ENCODE measurements around the gene MAPK1. TPM values are rescaled to one million over a fixed set of nuclear protein-coding genes. Genes with fewer than 3 reads are reported as not detected.

The MAPK1 gene
- total RNA-seq, 1 experiment from 2014 or later = 90.3 TPM

- Histone ChIP-seq H3K56ac (ENCODE audit: insufficient read length, low read depth, low read length) (no peak overlapping the region), H2BK20ac (ENCODE audit: low read depth, low read length, poor library complexity, severe bottlenecking) (no peak overlapping the region), H3K4me1 (ENCODE audit: insufficient read depth, low read length) (no peaks in the 10 kb centered on the region), H3T11ph (ENCODE audit: low read length) (no peak overlapping the region), H3K14ac (ENCODE audit: insufficient read depth, low read length) (no peak overlapping the region), H2BK15ac (ENCODE audit: low read depth, low read length) (no peak overlapping the region), H3K4me2 (ENCODE audit: insufficient read depth, insufficient read length, low read length) (no peak overlapping the region), H3K79me1 (ENCODE audit: insufficient read depth, low read depth, low read length, poor library complexity, severe bottlenecking) (peaks cover 19% of the 10 kb centered on the region), H2BK12ac (ENCODE audit: insufficient read length, low read depth, low read length) (no peak overlapping the region), H3K79me2 (ENCODE audit: insufficient read depth, low read length) (peaks cover 46% of the 10 kb centered on the region; the same call in 1 of the 2 replicates), H4K5ac (ENCODE audit: insufficient read length, low read depth, low read length) (no peak overlapping the region), H3K23ac (ENCODE audit: insufficient read length, low read depth, low read length) (no peak overlapping the region), H2BK5ac (ENCODE audit: insufficient read length, low read length) (no peak overlapping the region), H3K27me3 (ENCODE audit: insufficient read depth, low read length) (no peaks in the 10 kb centered on the region), H2AFZ (ENCODE audit: low read length) (no peak overlapping the region), H3K9ac (ENCODE audit: extremely low read depth, insufficient read length, low read length) (no peak overlapping the region), H3K9me3 (ENCODE audit: control insufficient read depth, low read depth, low read length) (no peaks in the 10 kb centered on the region), H4K20me1 (ENCODE audit: control insufficient read depth, insufficient read depth, insufficient read length) (no peaks in the 10 kb centered on the region), H3K23me2 (ENCODE audit: insufficient read length, low read depth, low read length, poor library complexity, severe bottlenecking) (no peaks in the 10 kb centered on the region), H3K4ac (ENCODE audit: low read depth, low read length) (no peak overlapping the region), H4K8ac (replicated peaks; ENCODE audit: insufficient read length, low read depth, low read length) (no peak overlapping the region), H2AK5ac (ENCODE audit: insufficient read length, low read length) (no peak overlapping the region), H3K27ac (ENCODE audit: insufficient read length, low read depth, low read length) (no peak overlapping the region), H3K18ac (ENCODE audit: insufficient read length, low read depth, low read length) (no peak overlapping the region), H4K91ac (ENCODE audit: insufficient read length, low read depth, low read length) (no peak overlapping the region), H2BK120ac (ENCODE audit: low read depth, low read length, poor library complexity, severe bottlenecking) (no peak overlapping the region)
- Mint-ChIP-seq H3K27ac (peak overlapping the region in 1 of 3 experiments; percentile 45; a peak in 2 of 7 replicates), H3K9me3 (peaks cover 23 to 24% of the 10 kb centered on the region in 2 experiments), H3K27me3 (ENCODE audit: low read depth) (no peaks in the 10 kb centered on the region; the same call in 1 of the 2 replicates), H3K4me1 (peaks cover 7 to 13% of the 10 kb centered on the region in 2 experiments), H3K36me3 (ENCODE audit: insufficient read depth in 1 of 3, low read depth in 3 of 3) (peaks cover 22 to 48% (median 35%) of the 10 kb centered on the region in 3 experiments), H3K4me3 (no peak overlapping the region)
- no peak for DNase-seq
- no peak for TF ChIP-seq CTCF (conservative IDR thresholded peaks at IDR 0.05)
Measured at GRCh38 chr22:21850660-21851059, 16.8 kb downstream of the MAPK1 start.

Data from H9 (cell line).